Fibroblast of mammary gland (primary cell): ENCODE measurements around the gene RANBP3L.
A peak's percentile ranks its signal among the peaks of the same experiment; 100 is the strongest.

Experiments used
- DNase-seq: peaks from one replicate; pipeline ENCODE4 v3.0.0-alpha.2; 2010; ENCODE audit warnings: low read depth
- H3K4me3 ChIP-seq: 2 replicates; pipeline ENCODE4 v1.5.1; 2011; ENCODE audit warnings: low read depth, mild to moderate bottlenecking, low read length, moderate library complexity; ENCODE audit not compliant: control insufficient read depth
- TF ChIP-seq, protein P1 (sequence below): conservative IDR thresholded peaks from 2 replicates; pipeline ENCODE4 v1.5.1; 2011; ENCODE audit warnings: low read depth, low read length, inconsistent platforms; ENCODE audit not compliant: control insufficient read depth, insufficient read depth

The RANBP3L gene

DNA sequence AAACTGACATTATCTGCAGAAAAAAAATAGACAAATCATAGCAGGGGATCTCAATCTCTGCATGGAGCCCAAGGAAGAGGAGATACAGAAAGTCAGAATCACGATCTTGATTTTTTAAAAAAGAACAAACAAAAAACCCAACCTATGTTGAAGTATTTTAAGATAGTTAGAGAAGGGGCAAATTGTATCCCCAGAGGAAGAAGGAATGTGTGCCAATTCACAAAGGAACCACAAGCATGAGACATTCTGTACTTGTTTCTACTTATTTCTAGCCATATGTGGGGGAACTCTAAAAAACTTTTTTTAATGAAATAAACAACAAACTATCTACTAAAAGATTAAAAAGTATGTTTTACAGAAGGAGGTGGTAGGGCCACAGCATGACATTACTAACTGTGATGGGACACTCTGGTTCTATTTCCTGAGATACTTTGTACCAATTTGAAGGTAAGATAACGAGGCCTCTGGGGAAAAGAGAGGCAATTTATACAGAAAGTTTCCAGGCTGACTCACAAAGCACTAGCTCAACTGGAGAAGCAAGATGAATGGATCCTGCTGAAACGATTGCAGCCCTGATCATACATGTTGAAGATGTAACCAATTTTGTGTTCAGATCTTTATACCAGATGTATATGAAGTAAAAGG, 22.5 kb downstream of the RANBP3L start:
- DNase-seq, result peak; percentile 74
- H3K4me3 ChIP-seq, result no peak overlapping the region
- TF ChIP-seq, protein P1, sequence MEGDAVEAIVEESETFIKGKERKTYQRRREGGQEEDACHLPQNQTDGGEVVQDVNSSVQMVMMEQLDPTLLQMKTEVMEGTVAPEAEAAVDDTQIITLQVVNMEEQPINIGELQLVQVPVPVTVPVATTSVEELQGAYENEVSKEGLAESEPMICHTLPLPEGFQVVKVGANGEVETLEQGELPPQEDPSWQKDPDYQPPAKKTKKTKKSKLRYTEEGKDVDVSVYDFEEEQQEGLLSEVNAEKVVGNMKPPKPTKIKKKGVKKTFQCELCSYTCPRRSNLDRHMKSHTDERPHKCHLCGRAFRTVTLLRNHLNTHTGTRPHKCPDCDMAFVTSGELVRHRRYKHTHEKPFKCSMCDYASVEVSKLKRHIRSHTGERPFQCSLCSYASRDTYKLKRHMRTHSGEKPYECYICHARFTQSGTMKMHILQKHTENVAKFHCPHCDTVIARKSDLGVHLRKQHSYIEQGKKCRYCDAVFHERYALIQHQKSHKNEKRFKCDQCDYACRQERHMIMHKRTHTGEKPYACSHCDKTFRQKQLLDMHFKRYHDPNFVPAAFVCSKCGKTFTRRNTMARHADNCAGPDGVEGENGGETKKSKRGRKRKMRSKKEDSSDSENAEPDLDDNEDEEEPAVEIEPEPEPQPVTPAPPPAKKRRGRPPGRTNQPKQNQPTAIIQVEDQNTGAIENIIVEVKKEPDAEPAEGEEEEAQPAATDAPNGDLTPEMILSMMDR, result no peak

DNA sequence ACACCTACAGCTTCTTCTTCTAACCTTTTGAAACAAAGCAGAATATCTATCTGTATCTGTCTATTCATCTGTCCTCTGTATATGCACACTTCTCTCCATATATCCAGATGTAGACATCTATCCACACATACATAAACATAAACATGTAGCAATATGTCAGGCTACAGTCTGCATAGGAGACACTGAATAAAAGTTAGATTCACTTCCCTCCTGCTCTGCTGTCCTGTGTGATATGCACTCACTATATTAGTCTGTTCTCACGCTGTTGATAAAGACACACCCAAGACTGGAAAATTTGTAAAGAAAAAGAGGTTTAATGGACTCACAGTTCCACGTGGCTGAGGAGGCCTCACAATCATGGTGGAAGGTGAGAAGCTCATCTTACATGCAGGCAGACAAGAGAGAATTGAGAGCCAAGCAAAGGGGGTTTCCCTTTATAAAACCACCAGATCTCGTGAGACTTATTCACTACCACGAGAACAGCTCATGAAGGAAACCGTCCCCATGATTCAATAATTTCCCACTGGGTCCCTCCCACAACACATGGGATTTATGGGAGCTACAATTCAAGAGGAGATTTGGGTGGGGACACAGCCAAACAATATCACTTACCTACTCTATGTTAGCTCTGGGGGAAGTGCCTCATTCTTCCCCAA, 24.1 kb downstream of the RANBP3L start:
- peak; percentile 29 for DNase-seq
- TF ChIP-seq, protein P1, result no peak
- no peak overlapping the region for H3K4me3 ChIP-seq

DNA sequence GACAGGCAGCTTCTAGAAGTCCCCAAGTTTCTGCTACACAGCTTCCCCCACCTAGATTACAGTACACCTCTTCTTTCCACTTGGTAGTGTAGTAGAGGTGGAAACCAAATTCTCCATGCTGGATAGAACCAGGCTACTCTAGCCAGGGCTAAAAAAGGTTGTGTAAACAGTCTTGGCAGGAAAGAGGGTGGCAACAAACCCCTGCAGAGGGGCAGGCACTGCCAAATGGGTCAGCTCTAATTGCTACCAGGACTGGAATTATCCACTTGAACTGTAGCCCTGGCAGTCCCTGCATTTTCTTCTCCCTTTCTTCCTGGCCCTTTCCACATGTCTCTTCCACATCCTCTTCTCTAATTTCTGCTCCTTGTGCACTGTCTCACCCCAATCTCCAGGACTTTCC, 24.8 kb downstream of the RANBP3L start:
- DNase-seq, result no peak
- TF ChIP-seq, protein P1, result no peak
- no peak overlapping the region for H3K4me3 ChIP-seq

DNA sequence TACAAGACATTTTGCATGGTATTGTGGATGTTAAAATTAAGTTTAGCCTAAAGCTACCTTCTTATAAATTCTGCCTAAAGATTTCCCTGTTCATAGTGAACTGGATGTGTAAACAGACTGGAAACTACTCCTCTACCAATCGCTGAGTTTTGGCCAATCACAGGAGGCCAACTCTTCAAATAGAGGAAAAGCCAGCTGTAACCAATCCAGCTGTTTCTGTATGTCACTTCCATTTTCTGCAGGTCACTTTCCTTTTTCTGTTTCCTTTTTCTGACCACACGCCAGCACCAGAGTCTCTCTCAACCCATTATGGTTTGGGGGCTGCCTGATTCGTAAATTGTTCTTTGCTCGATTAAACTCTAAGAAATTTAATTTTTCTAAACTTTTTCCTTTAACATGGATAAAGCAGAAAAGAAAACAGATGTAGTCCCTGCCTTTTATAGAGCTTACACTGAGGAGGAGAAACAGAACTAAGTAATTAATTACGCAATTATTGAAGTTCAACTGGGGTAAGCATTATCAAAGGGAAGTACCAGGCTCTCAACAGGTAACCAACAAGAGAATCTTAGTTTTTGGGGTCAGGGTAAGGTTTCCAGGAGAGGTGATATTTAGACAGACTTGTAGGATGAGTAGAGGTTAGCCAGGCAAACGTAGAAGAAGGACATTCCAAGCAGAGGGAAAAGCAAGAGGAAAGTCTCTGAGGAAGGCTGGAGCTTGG, 27.7 kb downstream of the RANBP3L start:
- TF ChIP-seq, protein P1, result no peak

DNA sequence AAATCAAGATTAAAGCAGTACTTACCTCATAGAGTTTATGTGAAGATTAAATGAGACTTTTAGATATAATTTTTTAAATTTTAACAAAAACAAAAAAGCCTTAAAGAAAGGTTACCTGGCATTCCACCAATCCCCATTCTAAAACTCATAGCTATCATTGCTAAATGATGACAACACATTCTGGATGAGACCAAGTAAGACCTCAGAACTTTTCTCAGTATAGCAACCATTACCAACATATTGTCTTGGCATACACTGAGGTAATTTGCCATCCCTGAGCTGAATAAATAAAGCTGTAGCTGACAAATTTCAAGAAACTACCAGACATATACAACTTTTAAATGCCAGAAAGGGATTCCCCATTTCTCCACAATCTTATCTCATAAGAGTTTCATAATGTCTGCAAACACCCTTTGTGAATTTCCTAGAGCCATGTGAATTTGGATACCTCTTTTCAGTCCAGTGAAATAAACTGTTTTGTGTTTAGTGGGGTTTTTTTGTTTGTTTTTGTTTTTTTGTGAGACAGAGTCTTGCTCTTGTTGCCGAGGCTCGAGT, 29.5 kb downstream of the RANBP3L start:
- no peak overlapping the region for H3K4me3 ChIP-seq
- TF ChIP-seq, protein P1, result no peak
- no peak for DNase-seq

More for the DNA sequence above, 27.7 kb downstream of the RANBP3L start:
- no peak overlapping the region for H3K4me3 ChIP-seq
- no peak for DNase-seq

DNA sequence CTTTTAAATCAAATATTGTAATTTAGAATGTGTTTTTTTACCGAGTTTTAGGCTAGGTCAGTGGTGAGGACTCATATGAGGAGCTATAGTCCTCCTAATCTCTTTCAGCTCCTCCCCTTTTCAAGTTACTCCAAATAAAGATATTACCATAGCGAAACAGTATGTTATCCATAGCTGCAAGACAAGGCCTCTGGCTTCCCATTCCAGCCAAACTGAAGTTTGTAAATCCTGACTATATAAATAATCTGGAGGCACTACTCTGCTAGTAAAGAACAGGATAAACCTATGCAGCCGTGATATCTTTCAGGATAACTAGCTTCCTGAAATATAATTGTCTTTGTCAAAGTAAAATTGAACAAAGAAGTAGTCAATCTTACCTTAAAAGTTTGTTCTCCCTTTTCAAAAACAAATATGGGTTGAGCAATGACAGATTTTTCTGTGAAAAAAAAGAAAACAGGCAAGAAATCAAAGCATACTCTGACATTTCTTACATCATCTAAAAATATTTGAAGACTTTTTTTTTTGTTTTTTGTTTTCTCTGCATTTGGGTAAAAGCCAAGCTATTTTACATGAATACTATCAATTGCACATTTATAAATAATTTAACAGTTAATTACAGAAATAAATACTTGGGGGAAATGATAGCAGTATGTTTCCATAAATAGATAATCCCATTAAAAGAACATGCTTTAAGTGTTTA, 30.7 kb downstream of the RANBP3L start:
- no peak overlapping the region for H3K4me3 ChIP-seq
- TF ChIP-seq, protein P1, result no peak
- no peak for DNase-seq
